Mesenchymal stem cell (in vitro differentiated cells and primary cell): ENCODE data around the gene AOPEP.
A peak's percentile ranks its signal among the peaks of the same experiment; 100 is the strongest.

Experiments used
- DNase-seq: peaks from one replicate; pipeline ENCODE4 v3.0.0-alpha.2; 2013
- H2AFZ ChIP-seq: one replicate; pipeline ENCODE4 v1.6.1; 2013; ENCODE audit warnings: low read depth, mild to moderate bottlenecking, control low read depth, inconsistent platforms, low read length, moderate library complexity
- H2AK5ac ChIP-seq: 2 replicates; pipeline ENCODE4 v1.6.1; 2013; ENCODE audit warnings: low read length, moderate library complexity, mild to moderate bottlenecking, inconsistent platforms; ENCODE audit not compliant: severe bottlenecking
- H2BK120ac ChIP-seq: one replicate; pipeline ENCODE4 v1.6.1; 2013; ENCODE audit warnings: low read depth, mild to moderate bottlenecking, inconsistent platforms, low read length, moderate library complexity
- H2BK12ac ChIP-seq, 2 experiments: one replicate each; pipeline ENCODE4 v1.6.1; 2013; ENCODE audit warnings: inconsistent platforms in 2 of 2, low read length in 2 of 2, mild to moderate bottlenecking in 2 of 2, moderate library complexity in 2 of 2, control low read depth in 1 of 2
- H2BK15ac ChIP-seq: one replicate; pipeline ENCODE4 v1.6.1; 2013; ENCODE audit warnings: mild to moderate bottlenecking, low read depth, inconsistent platforms; ENCODE audit not compliant: poor library complexity, severe bottlenecking
- H2BK5ac ChIP-seq: 2 replicates; pipeline ENCODE4 v1.6.1; 2013; ENCODE audit warnings: low read depth, mild to moderate bottlenecking, low read length, control low read depth, inconsistent platforms; ENCODE audit not compliant: poor library complexity, severe bottlenecking
- H3K14ac ChIP-seq, 2 experiments: one replicate each; pipeline ENCODE4 v1.6.1; 2013; ENCODE audit warnings: inconsistent platforms in 2 of 2, low read length in 2 of 2, control low read depth in 1 of 2, mild to moderate bottlenecking in 1 of 2, moderate library complexity in 1 of 2
- H3K18ac ChIP-seq, 2 experiments: one replicate each; pipeline ENCODE4 v1.6.1; 2013; ENCODE audit warnings: inconsistent platforms in 2 of 2, low read length in 2 of 2, control low read depth in 1 of 2, low read depth in 1 of 2, mild to moderate bottlenecking in 1 of 2
- H3K23ac ChIP-seq, 2 experiments: one replicate each; pipeline ENCODE4 v1.6.1; 2013; ENCODE audit warnings: inconsistent platforms in 2 of 2, low read length in 2 of 2, mild to moderate bottlenecking in 2 of 2, moderate library complexity in 2 of 2, control low read depth in 1 of 2
- H3K27ac ChIP-seq: 2 replicates; pipeline ENCODE4 v1.5.1; 2013; ENCODE audit warnings: mild to moderate bottlenecking, moderate library complexity, low read length, control low read depth, inconsistent platforms; ENCODE audit not compliant: poor library complexity, severe bottlenecking
- H3K27me3 ChIP-seq, 2 experiments: 2 replicates each; pipeline versions ENCODE4 v1.6.1 to v1.7.0; 2013; ENCODE audit warnings: low read length in 2 of 2, mild to moderate bottlenecking in 2 of 2, moderate library complexity in 2 of 2, control low read depth in 1 of 2, inconsistent platforms in 1 of 2; ENCODE audit not compliant: control insufficient read depth in 1 of 2, insufficient read depth in 1 of 2
- H3K36me3 ChIP-seq, 2 experiments: 2 replicates each; pipeline versions ENCODE4 v1.6.1 to v1.7.0; 2013; ENCODE audit warnings: low read length in 2 of 2, control low read depth in 1 of 2, inconsistent platforms in 1 of 2, low read depth in 1 of 2, mild to moderate bottlenecking in 1 of 2; ENCODE audit not compliant: insufficient read depth in 2 of 2, control insufficient read depth in 1 of 2
- H3K4ac ChIP-seq, 2 experiments: one replicate each; pipeline ENCODE4 v1.6.1; 2013; ENCODE audit warnings: inconsistent platforms in 2 of 2, low read length in 2 of 2, mild to moderate bottlenecking in 2 of 2, moderate library complexity in 2 of 2, control low read depth in 1 of 2, low read depth in 1 of 2
- H3K4me1 ChIP-seq: 2 replicates; pipeline ENCODE4 v1.6.1; 2013; ENCODE audit warnings: low read depth, low read length, control low read depth; ENCODE audit not compliant: control insufficient read depth, insufficient read depth
- H3K4me2 ChIP-seq: 2 replicates; pipeline ENCODE4 v1.6.1; 2013; ENCODE audit warnings: low read length, mild to moderate bottlenecking, inconsistent platforms; ENCODE audit not compliant: poor library complexity, severe bottlenecking
- H3K4me3 ChIP-seq, 2 experiments: 2 replicates each; pipeline versions ENCODE4 v1.5.1 to v1.7.0; 2013; ENCODE audit warnings: low read length in 2 of 2, mild to moderate bottlenecking in 2 of 2, control low read depth in 1 of 2, low read depth in 1 of 2; ENCODE audit not compliant: insufficient read depth in 1 of 2
- H3K79me1 ChIP-seq: replicated peaks from 2 replicates; pipeline ENCODE4 v1.6.1; 2013; ENCODE audit warnings: mild to moderate bottlenecking, control low read depth, low read length, inconsistent platforms; ENCODE audit not compliant: poor library complexity, severe bottlenecking
- H3K9ac ChIP-seq: 2 replicates; pipeline ENCODE4 v1.7.0; 2013; ENCODE audit warnings: mild to moderate bottlenecking, low read length, moderate library complexity
- H3K9me3 ChIP-seq: 2 replicates; pipeline ENCODE4 v1.7.0; 2013; ENCODE audit warnings: mild to moderate bottlenecking, low read length; ENCODE audit not compliant: control insufficient read depth
- H4K8ac ChIP-seq: one replicate; pipeline ENCODE4 v1.6.1; 2013; ENCODE audit warnings: inconsistent platforms, mild to moderate bottlenecking, low read length, moderate library complexity
- H4K91ac ChIP-seq: one replicate; pipeline ENCODE4 v1.6.1; 2013; ENCODE audit warnings: mild to moderate bottlenecking, low read length, inconsistent platforms
- WGBS: methylation state at CpG from one replicate; pipeline ENCODE4 v1.1.7; 2013; ENCODE audit warnings: mixed read lengths; 5-methylcytosine and 5-hydroxymethylcytosine counted together

AOPEP gene

GRCh38 chr9:94817291-94818177 lies 91.0 kb downstream of the AOPEP start:
- Histone ChIP-seq H2AFZ (no peak overlapping the region), H3K79me1 (peaks cover 11% of the 10 kb centered on the region), H3K14ac (no peak overlapping the region), H2AK5ac (no peak overlapping the region), H3K4me1 (peaks cover 13% of the 10 kb centered on the region), H3K23ac (no peak overlapping the region), H3K9me3 (no peaks in the 10 kb centered on the region), H2BK120ac (no peak overlapping the region), H3K27ac (no peak overlapping the region), H3K27me3 (no peaks in the 10 kb centered on the region), H3K18ac (peak overlapping the region in 1 of 2 experiments; percentile 25), H3K9ac (no peak overlapping the region), H2BK15ac (no peak overlapping the region), H3K4me2 (no peak overlapping the region), H2BK5ac (no peak overlapping the region), H2BK12ac (no peak overlapping the region), H4K91ac (no peak overlapping the region), H3K4me3 (no peak overlapping the region), H4K8ac (no peak overlapping the region), H3K36me3 (peaks cover 3 to 7% of the 10 kb centered on the region in 2 experiments), H3K4ac (no peak overlapping the region)
- no peak for DNase-seq
- 97% methylated on average over 6 of the region's 7 CpGs for WGBS

- no peak for DNase-seq
- Histone ChIP-seq H2BK5ac (no peak overlapping the region), H2AFZ (no peak overlapping the region), H3K4me2 (no peak overlapping the region), H4K8ac (no peak overlapping the region), H3K79me1 (peaks cover 11% of the 10 kb centered on the region), H2AK5ac (no peak overlapping the region), H3K23ac (no peak overlapping the region), H3K9me3 (no peaks in the 10 kb centered on the region), H3K27ac (no peak overlapping the region), H4K91ac (no peak overlapping the region), H3K9ac (no peak overlapping the region), H3K4me3 (no peak overlapping the region), H2BK120ac (no peak overlapping the region), H3K27me3 (no peaks in the 10 kb centered on the region), H2BK15ac (no peak overlapping the region), H3K4ac (no peak overlapping the region), H3K4me1 (peaks cover 13% of the 10 kb centered on the region), H3K36me3 (peaks cover 3 to 7% of the 10 kb centered on the region in 2 experiments), H3K14ac (no peak overlapping the region), H2BK12ac (no peak overlapping the region), H3K18ac (peak overlapping the region in 1 of 2 experiments; percentile 25)
- WGBS: 92% methylated on average over 2 of the region's 2 CpGs
These were observed 91.7 kb downstream of the AOPEP start for GRCh38 chr9:94818178-94818541.

- H3K36me3 ChIP-seq: peaks cover 3% of the 10 kb centered on the region in 2 experiments
- no peak overlapping the region for H3K4me2 ChIP-seq
- no peak for DNase-seq
- no peaks in the 10 kb centered on the region for H3K27me3 ChIP-seq
- H3K4me1 ChIP-seq: peaks cover 9% of the 10 kb centered on the region
- H2AK5ac ChIP-seq: peak overlapping the region; percentile 85
- H2BK12ac ChIP-seq: peak overlapping the region; percentile 33 to 97
- peak overlapping the region in 1 of 2 experiments; percentile 61 for H3K18ac ChIP-seq
- H3K4me3 ChIP-seq: no peak overlapping the region
- H2AFZ ChIP-seq: peak overlapping the region; percentile 37
- H3K9ac ChIP-seq: no peak overlapping the region
- H2BK15ac ChIP-seq: no peak overlapping the region
- peak overlapping the region; percentile 63 for H2BK5ac ChIP-seq
- WGBS: 81% methylated on average over 8 of the region's 8 CpGs
- peak overlapping the region in 1 of 2 experiments; percentile 43 for H3K4ac ChIP-seq
- H4K8ac ChIP-seq: peak overlapping the region; percentile 78
- no peak overlapping the region for H3K23ac ChIP-seq
- H3K9me3 ChIP-seq: no peaks in the 10 kb centered on the region
- H3K79me1 ChIP-seq: peaks cover 6% of the 10 kb centered on the region
- no peak overlapping the region for H4K91ac ChIP-seq
- H3K27ac ChIP-seq: no peak overlapping the region
- no peak overlapping the region for H2BK120ac ChIP-seq
- H3K14ac ChIP-seq: no peak overlapping the region
These were observed 92.7 kb downstream of the AOPEP start for GRCh38 chr9:94819161-94819687.

- peak overlapping the region; percentile 76 for H2BK15ac ChIP-seq
- H2BK12ac ChIP-seq: no peak overlapping the region
- no peak overlapping the region for H2BK5ac ChIP-seq
- H3K27me3 ChIP-seq: no peaks in the 10 kb centered on the region
- H3K4me1 ChIP-seq: peaks cover 9% of the 10 kb centered on the region
- H3K18ac ChIP-seq: no peak overlapping the region
- H4K8ac ChIP-seq: no peak overlapping the region
- H2BK120ac ChIP-seq: no peak overlapping the region
- no peak overlapping the region for H3K4me2 ChIP-seq
- H2AK5ac ChIP-seq: no peak overlapping the region
- no peak overlapping the region for H3K4ac ChIP-seq
- H3K9ac ChIP-seq: no peak overlapping the region
- H4K91ac ChIP-seq: no peak overlapping the region
- H3K27ac ChIP-seq: no peak overlapping the region
- H3K4me3 ChIP-seq: no peak overlapping the region
- no peaks in the 10 kb centered on the region for H3K9me3 ChIP-seq
- H3K14ac ChIP-seq: no peak overlapping the region
- no peak for DNase-seq
- H3K23ac ChIP-seq: no peak overlapping the region
- peaks cover 5 to 7% of the 10 kb centered on the region in 2 experiments for H3K36me3 ChIP-seq
- peaks cover 6% of the 10 kb centered on the region for H3K79me1 ChIP-seq
- 91% methylated on average over 1 of the region's 3 CpGs for WGBS
- H2AFZ ChIP-seq: no peak overlapping the region
These were observed 94.8 kb downstream of the AOPEP start for GRCh38 chr9:94821098-94821887.
